AG09319 (cell line): ENCODE data around the gene KRT85.

ENCODE experiments used
- DNase-seq: peaks from one replicate; pipeline ENCODE4 v3.0.0-alpha.2; 2010; ENCODE audit warnings: low read depth; ENCODE audit errors: extremely low read depth
- CTCF ChIP-seq: IDR thresholded peaks from 2 replicates; pipeline ENCODE4 v1.5.1; 2011; ENCODE audit warnings: low read depth, mild to moderate bottlenecking, inconsistent platforms, low read length, moderate library complexity

The KRT85 gene

GRCh38 chr12:52366738-52367485, at the start of gene KRT85:
KRT85 (minus strand) TSS chr12:52367481; CDS start chr12:52367405, 76 bp downstream.
- no peak for DNase-seq
- no peak for TF ChIP-seq CTCF

GRCh38 chr12:52416795-52417194, 49.5 kb upstream of the KRT85 start:
- TF ChIP-seq CTCF = no peak

GRCh38 chr12:52415870-52416750, 48.8 kb upstream of the KRT85 start:
- peak; percentile 16 for DNase-seq
- no peak for TF ChIP-seq CTCF

More at GRCh38 chr12:52416795-52417194, 49.5 kb upstream of the KRT85 start:
- DNase-seq = no peak

- no peak for DNase-seq
- TF ChIP-seq CTCF = no peak
Measured at GRCh38 chr12:52414936-52415335, 47.7 kb upstream of the KRT85 start.

GRCh38 chr12:52413782-52414345, 46.6 kb upstream of the KRT85 start:
- no peak for TF ChIP-seq CTCF
- no peak for DNase-seq

GRCh38 chr12:52413202-52413601, 45.9 kb upstream of the KRT85 start:
- TF ChIP-seq CTCF = no peak
- no peak for DNase-seq
